ENCODE measurements around the gene C1QC. TPM values are rescaled to one million over a fixed set of nuclear protein-coding genes. Genes with fewer than 3 reads are reported as not detected.

C1QC gene
- total RNA-seq, 1 experiment from 2014 or later, result not detected

- no peaks in the 10 kb centered on the region for H3K9me2 ChIP-seq (replicated peaks; ENCODE audit: insufficient read depth, low read length)
- no peaks in the 10 kb centered on the region for H3K4me1 ChIP-seq (ENCODE audit: low read length)
- no peak overlapping the region for H3K9ac ChIP-seq (ENCODE audit: low read length)
- no peaks in the 10 kb centered on the region for H4K20me1 ChIP-seq (ENCODE audit: insufficient read depth, low read depth, low read length)
- no peaks in the 10 kb centered on the region for H3K27me3 ChIP-seq (ENCODE audit: low read length)
- H3K27ac ChIP-seq (ENCODE audit: low read length), result no peak overlapping the region
- H2AFZ ChIP-seq (ENCODE audit: low read length), result no peak overlapping the region
- H3K9me3 ChIP-seq (ENCODE audit: low read length), result no peaks in the 10 kb centered on the region
- H3K4me2 ChIP-seq (ENCODE audit: low read depth, low read length, poor library complexity, severe bottlenecking), result no peak overlapping the region
- H3K79me2 ChIP-seq (ENCODE audit: low read length), result no peaks in the 10 kb centered on the region
- no peaks in the 10 kb centered on the region for H3K36me3 ChIP-seq (ENCODE audit: insufficient read depth, low read length)
- H3K4me3 ChIP-seq (ENCODE audit: low read length), result no peak overlapping the region
- no peak for DNase-seq
These were observed 41.8 kb upstream of the C1QC start for GRCh38 chr1:22601610-22602009.

GRCh38 chr1:22602060-22602740 is 41.2 kb upstream of the C1QC start:
- no peaks in the 10 kb centered on the region for H4K20me1 ChIP-seq (ENCODE audit: insufficient read depth, low read depth, low read length)
- H3K4me2 ChIP-seq (ENCODE audit: low read depth, low read length, poor library complexity, severe bottlenecking), result no peak overlapping the region
- no peak for DNase-seq
- H3K9ac ChIP-seq (ENCODE audit: low read length), result no peak overlapping the region
- no peaks in the 10 kb centered on the region for H3K79me2 ChIP-seq (ENCODE audit: low read length)
- H3K9me3 ChIP-seq (ENCODE audit: low read length), result no peaks in the 10 kb centered on the region
- no peak overlapping the region for H3K27ac ChIP-seq (ENCODE audit: low read length)
- H3K9me2 ChIP-seq (replicated peaks; ENCODE audit: insufficient read depth, low read length), result no peaks in the 10 kb centered on the region
- H3K36me3 ChIP-seq (ENCODE audit: insufficient read depth, low read length), result no peaks in the 10 kb centered on the region
- H3K27me3 ChIP-seq (ENCODE audit: low read length), result no peaks in the 10 kb centered on the region
- no peak overlapping the region for H3K4me3 ChIP-seq (ENCODE audit: low read length)
- H2AFZ ChIP-seq (ENCODE audit: low read length), result no peak overlapping the region
- no peaks in the 10 kb centered on the region for H3K4me1 ChIP-seq (ENCODE audit: low read length)

- DNase-seq, result no peak
- Histone ChIP-seq H3K36me3 (ENCODE audit: insufficient read depth, low read length) (no peaks in the 10 kb centered on the region), H3K4me1 (ENCODE audit: low read length) (no peaks in the 10 kb centered on the region), H4K20me1 (ENCODE audit: insufficient read depth, low read depth, low read length) (0 out of 2 replicates have a peak, but pooled peaks cover 2% of the 10 kb centered on the region), H3K79me2 (ENCODE audit: low read length) (no peaks in the 10 kb centered on the region), H3K4me3 (ENCODE audit: low read length) (no peak overlapping the region), H3K9me2 (replicated peaks; ENCODE audit: insufficient read depth, low read length) (no peaks in the 10 kb centered on the region), H3K27ac (ENCODE audit: low read length) (no peak overlapping the region), H3K9me3 (ENCODE audit: low read length) (no peaks in the 10 kb centered on the region), H3K9ac (ENCODE audit: low read length) (no peak overlapping the region), H3K4me2 (ENCODE audit: low read depth, low read length, poor library complexity, severe bottlenecking) (no peak overlapping the region), H2AFZ (ENCODE audit: low read length) (no peak overlapping the region), H3K27me3 (ENCODE audit: low read length) (no peaks in the 10 kb centered on the region)
These were observed 37.3 kb upstream of the C1QC start for GRCh38 chr1:22606161-22606560.

DNA sequence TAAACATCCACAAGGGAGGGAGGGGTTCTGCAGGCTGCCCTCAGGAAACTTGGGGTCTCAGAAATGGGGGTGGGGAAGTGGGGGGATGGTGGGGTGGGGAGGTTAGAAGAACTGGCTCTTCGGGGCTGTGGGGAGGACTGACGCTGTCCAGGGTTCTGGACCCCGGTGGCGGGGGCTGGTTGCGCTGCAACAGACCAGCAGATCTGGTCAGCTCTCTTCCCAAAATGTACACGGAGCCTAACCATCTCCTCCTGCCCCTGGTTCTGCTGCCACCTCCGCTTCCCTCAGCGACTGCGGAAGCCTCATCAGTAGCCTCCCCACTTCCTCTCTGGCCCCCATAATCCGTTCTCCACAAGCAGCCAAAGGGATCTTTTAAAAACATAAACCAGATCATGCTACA is 36.3 kb upstream of the C1QC start:
- Histone ChIP-seq H4K20me1 (ENCODE audit: insufficient read depth, low read depth, low read length) (0 out of 2 replicates have a peak, but pooled peaks cover 2% of the 10 kb centered on the region), H3K9me2 (replicated peaks; ENCODE audit: insufficient read depth, low read length) (no peaks in the 10 kb centered on the region), H3K79me2 (ENCODE audit: low read length) (no peaks in the 10 kb centered on the region), H2AFZ (ENCODE audit: low read length) (no peak overlapping the region), H3K4me1 (ENCODE audit: low read length) (no peaks in the 10 kb centered on the region), H3K4me3 (ENCODE audit: low read length) (no peak overlapping the region), H3K9me3 (ENCODE audit: low read length) (no peaks in the 10 kb centered on the region), H3K9ac (ENCODE audit: low read length) (no peak overlapping the region), H3K36me3 (ENCODE audit: insufficient read depth, low read length) (no peaks in the 10 kb centered on the region), H3K27me3 (ENCODE audit: low read length) (no peaks in the 10 kb centered on the region), H3K27ac (ENCODE audit: low read length) (no peak overlapping the region), H3K4me2 (ENCODE audit: low read depth, low read length, poor library complexity, severe bottlenecking) (no peak overlapping the region)
- DNase-seq, result no peak

GRCh38 chr1:22608361-22608760 is 35.1 kb upstream of the C1QC start:
- Histone ChIP-seq H3K9me2 (replicated peaks; ENCODE audit: insufficient read depth, low read length) (no peaks in the 10 kb centered on the region), H3K9ac (ENCODE audit: low read length) (no peak overlapping the region), H3K27me3 (ENCODE audit: low read length) (no peaks in the 10 kb centered on the region), H3K27ac (ENCODE audit: low read length) (no peak overlapping the region), H3K4me2 (ENCODE audit: low read depth, low read length, poor library complexity, severe bottlenecking) (no peak overlapping the region), H2AFZ (ENCODE audit: low read length) (no peak overlapping the region), H3K4me1 (ENCODE audit: low read length) (no peaks in the 10 kb centered on the region), H3K36me3 (ENCODE audit: insufficient read depth, low read length) (no peaks in the 10 kb centered on the region), H4K20me1 (ENCODE audit: insufficient read depth, low read depth, low read length) (0 out of 2 replicates have a peak, but pooled peaks cover 2% of the 10 kb centered on the region), H3K4me3 (ENCODE audit: low read length) (no peak overlapping the region), H3K9me3 (ENCODE audit: low read length) (no peaks in the 10 kb centered on the region), H3K79me2 (ENCODE audit: low read length) (no peaks in the 10 kb centered on the region)
- DNase-seq, result no peak

DNA sequence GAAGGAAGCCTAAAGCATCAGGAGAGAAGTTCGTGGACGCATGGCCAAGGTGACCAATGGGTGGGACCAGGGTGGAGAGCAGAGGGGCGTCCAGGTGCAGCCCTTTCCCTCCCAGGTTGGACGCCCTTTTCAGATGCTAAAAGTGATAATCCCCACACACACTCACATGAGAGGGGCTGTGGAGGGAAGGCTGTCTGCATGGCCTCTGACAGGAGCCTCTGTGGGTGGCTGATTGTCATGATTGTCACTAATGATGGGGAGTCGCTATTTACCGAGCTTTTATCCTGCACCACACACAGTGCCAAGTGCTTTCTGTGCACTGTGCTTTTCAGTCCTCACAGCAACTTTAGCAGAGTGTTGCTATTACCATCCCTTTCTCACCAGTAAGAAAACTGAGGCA is 34.1 kb upstream of the C1QC start:
- Histone ChIP-seq H3K27me3 (ENCODE audit: low read length) (no peaks in the 10 kb centered on the region), H3K36me3 (ENCODE audit: insufficient read depth, low read length) (no peaks in the 10 kb centered on the region), H3K27ac (ENCODE audit: low read length) (no peak overlapping the region), H3K9me2 (replicated peaks; ENCODE audit: insufficient read depth, low read length) (no peaks in the 10 kb centered on the region), H3K4me3 (ENCODE audit: low read length) (no peak overlapping the region), H3K4me2 (ENCODE audit: low read depth, low read length, poor library complexity, severe bottlenecking) (no peak overlapping the region), H3K79me2 (ENCODE audit: low read length) (no peaks in the 10 kb centered on the region), H4K20me1 (ENCODE audit: insufficient read depth, low read depth, low read length) (0 out of 2 replicates have a peak, but pooled peaks cover 2% of the 10 kb centered on the region), H3K4me1 (ENCODE audit: low read length) (no peaks in the 10 kb centered on the region), H3K9me3 (ENCODE audit: low read length) (no peaks in the 10 kb centered on the region), H2AFZ (ENCODE audit: low read length) (no peak overlapping the region), H3K9ac (ENCODE audit: low read length) (no peak overlapping the region)
- DNase-seq, result no peak

DNA sequence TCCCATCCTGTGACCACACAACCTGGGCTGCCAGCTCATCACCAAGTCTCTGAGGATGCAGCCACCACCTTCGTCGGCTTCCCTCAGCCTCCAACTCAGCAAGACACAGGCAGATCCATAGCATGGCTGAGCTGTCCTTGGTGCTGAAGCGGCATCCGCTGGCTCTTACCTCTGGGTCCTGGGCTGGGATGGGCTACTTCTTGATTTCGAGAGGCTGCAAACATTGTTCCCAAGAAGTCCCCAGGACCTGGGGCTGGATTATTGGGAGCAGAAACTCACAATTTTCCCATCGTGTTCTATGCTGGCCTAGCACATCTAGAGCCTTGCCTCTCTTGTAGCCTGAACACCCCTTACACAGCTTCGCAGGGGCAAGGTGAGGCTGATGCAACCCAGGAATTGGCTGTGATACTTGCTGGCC is 31.9 kb upstream of the C1QC start:
- H3K27ac ChIP-seq (ENCODE audit: low read length), result no peak overlapping the region
- H3K4me2 ChIP-seq (ENCODE audit: low read depth, low read length, poor library complexity, severe bottlenecking), result no peak overlapping the region
- H2AFZ ChIP-seq (ENCODE audit: low read length), result no peak overlapping the region
- H3K4me3 ChIP-seq (ENCODE audit: low read length), result no peak overlapping the region
- H3K9me3 ChIP-seq (ENCODE audit: low read length), result no peaks in the 10 kb centered on the region
- no peaks in the 10 kb centered on the region for H3K27me3 ChIP-seq (ENCODE audit: low read length)
- H3K9ac ChIP-seq (ENCODE audit: low read length), result no peak overlapping the region
- H3K9me2 ChIP-seq (replicated peaks; ENCODE audit: insufficient read depth, low read length), result no peaks in the 10 kb centered on the region
- no peaks in the 10 kb centered on the region for H3K79me2 ChIP-seq (ENCODE audit: low read length)
- no peaks in the 10 kb centered on the region for H3K4me1 ChIP-seq (ENCODE audit: low read length)
- H4K20me1 ChIP-seq (ENCODE audit: insufficient read depth, low read depth, low read length), result 0 out of 2 replicates have a peak, but pooled peaks cover 2% of the 10 kb centered on the region
- no peaks in the 10 kb centered on the region for H3K36me3 ChIP-seq (ENCODE audit: insufficient read depth, low read length)
- DNase-seq, result peak; percentile 71

DNA sequence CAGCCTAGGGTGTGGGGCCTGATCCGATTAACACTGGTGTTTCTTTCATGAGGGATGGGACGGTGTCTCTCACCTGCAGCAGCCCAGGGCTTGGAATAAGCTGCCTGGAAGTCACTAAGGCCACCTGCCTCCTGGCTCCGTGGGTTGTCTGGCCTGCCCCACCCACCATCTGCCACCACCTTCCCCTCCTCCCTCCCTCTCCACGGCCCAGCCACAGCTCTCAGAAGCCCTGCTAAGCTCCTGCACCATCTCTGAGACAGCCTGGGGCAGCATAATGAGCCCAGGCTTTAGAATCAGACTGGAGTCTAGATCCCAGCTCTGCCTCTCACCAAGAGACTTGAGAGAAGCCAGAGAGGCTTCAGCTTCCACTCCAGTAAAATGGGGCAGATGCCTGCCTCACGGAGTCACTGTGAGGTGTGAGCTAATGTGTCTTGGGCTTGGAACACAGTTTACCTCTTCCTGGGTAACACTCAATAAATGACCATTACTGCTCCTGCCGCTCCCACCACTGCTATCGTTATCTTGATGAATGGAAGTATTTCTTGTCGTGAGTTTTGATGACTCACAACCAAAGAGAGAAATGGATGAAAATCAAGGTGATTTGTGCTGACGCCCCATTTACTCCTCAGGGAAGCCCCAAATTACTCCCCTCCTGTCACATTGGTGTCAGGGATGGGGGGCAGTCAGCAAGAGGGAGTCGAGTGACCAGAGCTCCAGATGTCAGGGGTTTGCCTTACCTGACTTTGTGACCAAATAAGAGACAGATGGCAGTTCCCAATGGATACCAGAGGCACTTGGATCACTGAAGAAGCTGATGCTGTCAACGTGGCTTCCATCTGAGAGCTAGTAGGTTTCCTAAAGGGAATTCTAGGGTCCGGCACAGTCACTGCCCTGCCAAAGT is 30.5 kb upstream of the C1QC start:
- DNase-seq, result no peak
- Histone ChIP-seq H4K20me1 (ENCODE audit: insufficient read depth, low read depth, low read length) (no peaks in the 10 kb centered on the region), H3K36me3 (ENCODE audit: insufficient read depth, low read length) (no peaks in the 10 kb centered on the region), H3K4me1 (ENCODE audit: low read length) (no peaks in the 10 kb centered on the region), H3K4me2 (ENCODE audit: low read depth, low read length, poor library complexity, severe bottlenecking) (no peak overlapping the region), H3K79me2 (ENCODE audit: low read length) (no peaks in the 10 kb centered on the region), H3K27me3 (ENCODE audit: low read length) (no peaks in the 10 kb centered on the region), H2AFZ (ENCODE audit: low read length) (no peak overlapping the region), H3K4me3 (ENCODE audit: low read length) (no peak overlapping the region), H3K27ac (ENCODE audit: low read length) (no peak overlapping the region), H3K9me3 (ENCODE audit: low read length) (no peaks in the 10 kb centered on the region), H3K9ac (ENCODE audit: low read length) (no peak overlapping the region), H3K9me2 (replicated peaks; ENCODE audit: insufficient read depth, low read length) (no peaks in the 10 kb centered on the region)
